NCI-H146 treated with DMSO at 0.1 percent for 48 hours (cell line): ENCODE results near the gene STRADB.
A peak's percentile ranks its signal among the peaks of the same experiment; 100 is the strongest.
"Not testable (repeated sequence)": the region's sequence is repeated elsewhere in the genome, so short reads cannot be mapped to it uniquely, and the experiment has no call there.

ENCODE experiments used
- DNase-seq: peaks from one replicate; lab custom pipeline; 2025; ENCODE audit not compliant: unreplicated experiment; lab: John Stamatoyannopoulos, UW

Gene STRADB

GRCh38 chr2:201451292-201452057 lies at the start of gene STRADB, which contains the start of gene TRAK2:
TSS of gene STRADB (plus strand) at chr2:201451740. CDS start at chr2:201454841, 3,101 bp downstream.
TSS of gene TRAK2 (minus strand) at chr2:201451458. CDS start at chr2:201420507, 30,951 bp downstream.
- DNase-seq = peak; percentile 68

- DNase-seq = no peak
These were observed 49.7 kb upstream of the STRADB start for GRCh38 chr2:201401815-201402214.

GRCh38 chr2:201402651-201403562 lies 48.6 kb upstream of the STRADB start:
- DNase-seq = no peak

GRCh38 chr2:201403880-201404279 lies 47.7 kb upstream of the STRADB start:
- DNase-seq = no peak

GRCh38 chr2:201404699-201405280 lies 46.8 kb upstream of the STRADB start:
- no peak for DNase-seq

GRCh38 chr2:201406077-201406662 lies 45.4 kb upstream of the STRADB start:
- no peak for DNase-seq

- no peak for DNase-seq
These were observed 44.3 kb upstream of the STRADB start for GRCh38 chr2:201407265-201407664.

GRCh38 chr2:201408931-201409330 lies 42.6 kb upstream of the STRADB start:
- no peak for DNase-seq

GRCh38 chr2:201411421-201411820 lies 40.1 kb upstream of the STRADB start:
- no peak for DNase-seq

GRCh38 chr2:201413143-201413542 lies 38.4 kb upstream of the STRADB start:
- DNase-seq = no peak

- no peak for DNase-seq
These were observed 38.0 kb upstream of the STRADB start for GRCh38 chr2:201413552-201413951.

GRCh38 chr2:201414099-201415023 lies 37.2 kb upstream of the STRADB start:
- DNase-seq = no peak

GRCh38 chr2:201415149-201415548 lies 36.4 kb upstream of the STRADB start:
- no peak for DNase-seq

GRCh38 chr2:201419057-201419635 lies 32.4 kb upstream of the STRADB start:
- no peak for DNase-seq

GRCh38 chr2:201419986-201420385 lies 31.6 kb upstream of the STRADB start:
- DNase-seq = no peak

- DNase-seq = no peak
These were observed 31.0 kb upstream of the STRADB start for GRCh38 chr2:201420442-201421113.

- DNase-seq = no peak
These were observed 25.6 kb upstream of the STRADB start for GRCh38 chr2:201425952-201426351.

- not testable (repeated sequence) for DNase-seq
These were observed 23.2 kb upstream of the STRADB start for GRCh38 chr2:201428366-201428765.

- DNase-seq = not testable (repeated sequence)
These were observed 21.7 kb upstream of the STRADB start for GRCh38 chr2:201429835-201430234.
